Activated CD4-positive, alpha-beta T cell treated with anti-CD3 and anti-CD28 coated beads for 48 hours (primary cell): ENCODE results near the gene MSS51.
A peak's percentile ranks its signal among the peaks of the same experiment; 100 is the strongest.
"Not testable (repeated sequence)": the region's sequence is repeated elsewhere in the genome, so short reads cannot be mapped to it uniquely, and the experiment has no call there.

Experiments used
- DNase-seq: peaks from one replicate; pipeline ENCODE4 v3.0.0-alpha.2; 2020

MSS51 gene

GRCh38 chr10:73413528-73414229 lies 19.7 kb downstream of the MSS51 start, which contains the start of gene ANXA7:
ANXA7 (minus strand) TSS chr10:73414058; CDS start chr10:73400856, 13,202 bp downstream.
- peak; percentile 97 for DNase-seq

GRCh38 chr10:73413108-73413527 lies 20.2 kb downstream of the MSS51 start:
- DNase-seq, result peak; percentile 59

GRCh38 chr10:73410897-73411296 lies 22.5 kb downstream of the MSS51 start:
- DNase-seq, result no peak

GRCh38 chr10:73408978-73409521 lies 24.3 kb downstream of the MSS51 start:
- no peak for DNase-seq

- no peak for DNase-seq
These were observed 25.3 kb downstream of the MSS51 start for GRCh38 chr10:73408061-73408460.

- DNase-seq, result no peak
These were observed 25.9 kb downstream of the MSS51 start for GRCh38 chr10:73407495-73407894.

- no peak for DNase-seq
These were observed 26.5 kb downstream of the MSS51 start for GRCh38 chr10:73406846-73407245.

- no peak for DNase-seq
These were observed 27.8 kb downstream of the MSS51 start for GRCh38 chr10:73405556-73405955.

GRCh38 chr10:73404690-73405089 lies 28.7 kb downstream of the MSS51 start:
- no peak for DNase-seq

- DNase-seq, result no peak
These were observed 31.7 kb downstream of the MSS51 start for GRCh38 chr10:73401636-73402035.

GRCh38 chr10:73399063-73399462 lies 34.3 kb downstream of the MSS51 start:
- no peak for DNase-seq

- DNase-seq, result no peak
These were observed 35.3 kb downstream of the MSS51 start for GRCh38 chr10:73398024-73398423.

GRCh38 chr10:73394325-73394724 lies 39.0 kb downstream of the MSS51 start:
- DNase-seq, result not testable (repeated sequence)

- no peak for DNase-seq
These were observed 45.1 kb downstream of the MSS51 start for GRCh38 chr10:73388228-73388627.

- DNase-seq, result no peak
These were observed 46.8 kb downstream of the MSS51 start for GRCh38 chr10:73386583-73386982.

- DNase-seq, result no peak
These were observed 54.2 kb downstream of the MSS51 start for GRCh38 chr10:73379064-73379748.

- no peak for DNase-seq
These were observed 56.7 kb downstream of the MSS51 start for GRCh38 chr10:73376679-73377078.
